Heart left ventricle (tissue), 16 donors: ENCODE measurements around the gene TUBA4A. TPM values are rescaled to one million over a fixed set of nuclear protein-coding genes. Genes with fewer than 3 reads are reported as not detected.

Experiments
- ATAC-seq, 4 donors: fragments of 200-7000 bp; cut with Tn5 transposase; one replicate each; pipeline ENCODE4 v1.9.1; 2020 to 2022; ENCODE audit warnings: moderate library complexity in 4 of 4, mild to moderate bottlenecking in 3 of 4, moderate number of reproducible peaks in 1 of 4
- DNase-seq, 5 donors: peaks; one replicate each; pipeline ENCODE4 v3.0.0-alpha.2; 2020
- H3K27ac ChIP-seq, 12 donors: fragments of 200-600 bp; sonication (generic) in 4 of 12; one replicate each; pipeline versions ENCODE4 v1.5.0 to v1.8.0; 2016 to 2022; ENCODE audit warnings: mild to moderate bottlenecking in 2 of 12
- H3K27me3 ChIP-seq, 9 donors: fragments of 200-600 bp; sonication (generic) in 2 of 9; one replicate each; pipeline versions ENCODE4 v1.5.1 to v1.8.0; 2016 to 2022; ENCODE audit warnings: mild to moderate bottlenecking in 3 of 9
- H3K36me3 ChIP-seq, 9 donors: fragments of 200-600 bp; sonication (generic) in 2 of 9; one replicate each; pipeline versions ENCODE4 v1.5.0 to v1.8.0; 2018 to 2022; ENCODE audit warnings: mild to moderate bottlenecking in 2 of 9
- H3K4me1 ChIP-seq, 12 donors: fragments of 200-600 bp; sonication (generic) in 4 of 12; one replicate each; pipeline versions ENCODE4 v1.5.0 to v1.8.0; 2016 to 2022; ENCODE audit warnings: mild to moderate bottlenecking in 3 of 12
- H3K4me3 ChIP-seq, 12 donors: fragments of 200-600 bp; sonication (generic) in 4 of 12; one replicate each; pipeline versions ENCODE4 v1.5.0 to v1.8.0; 2017 to 2022; ENCODE audit warnings: mild to moderate bottlenecking in 9 of 12, moderate library complexity in 4 of 12
- H3K9me3 ChIP-seq, 12 donors: fragments of 200-600 bp; sonication (generic) in 4 of 12; one replicate each; pipeline versions ENCODE4 v1.5.0 to v1.8.0; 2016 to 2022; ENCODE audit warnings: mild to moderate bottlenecking in 1 of 12
- POLR2A ChIP-seq, 2 donors: fragments of 450-650 bp; IDR thresholded peaks; one replicate each; pipeline ENCODE4 v1.6.1; 2017; ENCODE audit warnings: antibody characterized with exemption in 2 of 2, mild to moderate bottlenecking in 2 of 2, moderate library complexity in 2 of 2
- WGBS, 4 donors: extraction: QIAGEN DNeasy Blood & Tissue Kit in 2 of 4; methylation state at CpG; one replicate each; pipeline versions ENCODE4 v1.1.5 to v1.1.7; 2013 to 2018; 5-methylcytosine and 5-hydroxymethylcytosine counted together
- intact Hi-C, 10 donors: fragments of 100-400 bp; cut with DNase I; formaldehyde crosslinking; loops; one replicate each; pipeline versions ENCODE4 v1.11.1 to v1.14.2; 2022
- polyA plus RNA-seq, 2 donors: library from polyadenylated mRNA; stranded (reverse); fragments of 200-250 nt; gene quantifications; one replicate each; pipeline ENCODE4 v1.2.3, GENCODE V29; 2013
- total RNA-seq, 9 donors: library from RNA; depleted of rRNA in 2 of 9; stranded (reverse); fragments of >200 nt in 2 of 9; fragmentation: NEBNext Ultra II Directional in 3 of 9; extraction: Animal tissue kit (Norgen Biotek cat#: 25700) in 3 of 9; gene quantifications; one replicate each; pipeline versions ENCODE4 v1.1.0 to v1.2.4, GENCODE V29; 2016 to 2023
- TF ChIP-seq, protein P1 (sequence below), 12 donors: fragments of 200-600 bp; sonication (generic) in 4 of 12; IDR thresholded peaks; one replicate each; pipeline versions ENCODE4 v1.5.0 to v1.8.0; 2018 to 2022; ENCODE audit warnings: antibody characterized with exemption in 12 of 12, mild to moderate bottlenecking in 5 of 12
- donor health status: ischemic (EF 13 %, LVEDD 7.1; RV severe dilation, severe dysfunction).
- donor health status: healthy with polysubstance abuse.
- donor health status: DM: no; HTN: yes; CAD: no.
- donor health status: DM: no; HTN: no; CAD: no.
- donor health status: ischemic (EF 25% LVEDD 6.9; RV normal size, moderate dysfunction).
- donor health status: ischemic (EF 25% LVEDD 5.7; RV mildly dilated, moderate dysfunction).
- donor health status: healthy.
- donor health status: DM: yes; HTN: yes; CAD: no.
- donor health status: ischemic (EF 35%, LVEDD 5.7; RV mildly dilated, moderate dysfunction).
- donor health status: nonischemic (EF 11% LVEDD 7.7; RV severe dilation, severe dysfunction).
- donor health status: DM: yes; HTN: yes; CAD: no.
- donor health status: PGD.
- donor health status: ischemic (EF 29% LVEDD 5.4; RV normal size, mild dysfunction).
- donor health status: nonischemic (EF 23%, LVEDD 6.1; RV moderate dilation, normal function).

Gene TUBA4A
- total and polyA plus RNA-seq, 11 donors, result 137 to 381 (median 193) TPM

DNA sequence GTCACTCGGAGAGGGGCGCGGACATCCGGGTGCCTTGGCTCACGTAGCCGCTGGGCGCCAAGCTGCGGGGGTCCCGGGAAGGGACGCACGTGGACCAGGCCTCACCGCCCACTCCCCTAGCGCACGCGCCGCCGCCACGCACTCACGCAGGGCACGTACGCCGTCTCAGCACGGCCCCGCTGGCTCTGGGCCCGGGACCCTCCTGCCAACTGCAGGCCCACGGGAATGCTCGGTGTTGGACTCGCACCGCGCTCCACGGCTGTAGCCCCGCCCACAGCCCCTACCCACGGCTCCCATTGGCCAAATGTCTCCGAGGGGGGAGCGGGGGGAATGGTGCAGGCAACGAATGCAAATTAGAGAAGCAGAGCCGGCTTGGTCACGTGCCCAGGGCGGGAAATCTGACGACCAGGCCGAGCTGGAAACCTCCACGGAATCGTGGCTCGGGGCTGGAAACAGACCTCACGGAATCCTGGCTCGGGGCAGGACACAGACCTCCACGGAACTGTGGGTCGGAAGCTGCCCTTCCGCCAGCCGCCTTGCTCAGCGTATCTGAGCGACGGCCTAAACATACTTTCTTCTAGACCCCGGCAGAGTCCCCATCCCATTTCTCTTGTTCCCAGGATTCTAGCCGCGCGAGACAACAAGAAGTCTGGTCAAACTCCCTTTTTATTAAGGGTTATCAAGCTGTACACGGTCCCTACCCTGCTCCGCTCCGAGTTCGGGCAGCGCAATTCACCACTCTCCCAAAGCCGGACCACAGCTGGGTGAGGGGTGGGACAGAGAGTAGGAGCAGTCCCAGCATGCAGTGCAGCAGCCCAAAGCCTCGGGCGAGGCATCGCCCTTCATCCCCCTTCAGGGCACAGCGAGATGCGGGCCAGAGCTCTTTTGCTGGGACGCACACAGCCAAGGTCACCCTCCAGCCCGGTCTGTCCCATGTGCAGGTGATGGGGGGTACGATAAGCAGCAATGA, 34.7 kb downstream of the TUBA4A start, which contains the start of gene ABCB6:
TSS of gene ABCB6 (minus strand) at position 227 of the 970 bp plus-strand sequence. CDS start 285 bp downstream, outside the sequence.
- no peaks in the 10 kb centered on the region for H3K9me3 ChIP-seq
- intact Hi-C loops, result loop anchor here in 4 of 10 donors (5.0 kb wide), 2 partner anchors 42 to 63 kb away; partner anchors contain the start of genes CNPPD1 (in 3 of the 4) and RETREG2 (in 3 of the 4)
- H3K27ac ChIP-seq, result peak within 1 kb of the TSS; percentile 68 to 97 (median 90)
- peak within 1 kb of the TSS; percentile 19 to 66 (median 58) for H3K4me3 ChIP-seq
- DNase-seq (peak; percentile 97 to 99 (median 98)), ATAC-seq (peak; percentile 86 to 93 (median 90))
- H3K36me3 ChIP-seq, result peaks cover 3 to 67% (median 62%) of the 10 kb centered on the region in 9 donors
- 5 to 10% (median 6%) methylated on average over 47 to 71 of the region's 71 CpGs for WGBS, 4 donors
- peak; percentile 7 to 84 for TF ChIP-seq POLR2A (IDR thresholded peaks at IDR 0.05)
- TF ChIP-seq, protein P1, sequence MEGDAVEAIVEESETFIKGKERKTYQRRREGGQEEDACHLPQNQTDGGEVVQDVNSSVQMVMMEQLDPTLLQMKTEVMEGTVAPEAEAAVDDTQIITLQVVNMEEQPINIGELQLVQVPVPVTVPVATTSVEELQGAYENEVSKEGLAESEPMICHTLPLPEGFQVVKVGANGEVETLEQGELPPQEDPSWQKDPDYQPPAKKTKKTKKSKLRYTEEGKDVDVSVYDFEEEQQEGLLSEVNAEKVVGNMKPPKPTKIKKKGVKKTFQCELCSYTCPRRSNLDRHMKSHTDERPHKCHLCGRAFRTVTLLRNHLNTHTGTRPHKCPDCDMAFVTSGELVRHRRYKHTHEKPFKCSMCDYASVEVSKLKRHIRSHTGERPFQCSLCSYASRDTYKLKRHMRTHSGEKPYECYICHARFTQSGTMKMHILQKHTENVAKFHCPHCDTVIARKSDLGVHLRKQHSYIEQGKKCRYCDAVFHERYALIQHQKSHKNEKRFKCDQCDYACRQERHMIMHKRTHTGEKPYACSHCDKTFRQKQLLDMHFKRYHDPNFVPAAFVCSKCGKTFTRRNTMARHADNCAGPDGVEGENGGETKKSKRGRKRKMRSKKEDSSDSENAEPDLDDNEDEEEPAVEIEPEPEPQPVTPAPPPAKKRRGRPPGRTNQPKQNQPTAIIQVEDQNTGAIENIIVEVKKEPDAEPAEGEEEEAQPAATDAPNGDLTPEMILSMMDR (IDR thresholded peaks at IDR 0.05), result no peak
- peaks cover 6 to 42% (median 33%) of the 10 kb centered on the region in 12 donors for H3K4me1 ChIP-seq
- H3K27me3 ChIP-seq, result no peaks in the 10 kb centered on the region

DNA sequence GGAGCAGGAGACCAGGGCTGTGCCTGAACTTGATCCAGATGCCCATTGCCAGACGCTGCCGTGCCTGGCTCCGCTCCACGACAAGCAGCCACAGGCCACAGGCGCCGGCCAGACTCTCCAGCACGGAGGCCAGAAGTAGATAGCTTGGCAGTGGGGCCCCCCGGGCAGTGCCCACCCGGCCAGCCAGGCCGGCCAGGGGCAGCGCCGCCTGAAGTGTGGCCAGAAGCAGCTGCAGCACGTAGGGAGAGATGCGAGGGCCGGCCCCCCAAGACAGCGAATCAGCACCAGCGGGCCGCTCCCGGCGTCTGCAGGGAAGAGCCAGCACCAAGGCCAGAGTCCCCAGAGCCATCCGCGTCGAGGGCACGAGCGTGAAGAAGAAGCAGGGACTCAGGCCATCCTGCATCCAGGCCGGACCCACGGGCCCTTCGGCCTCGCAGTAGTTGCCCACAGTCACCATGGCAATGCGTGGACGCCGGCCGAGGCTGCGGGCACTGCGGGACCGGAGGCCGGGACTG, 35.4 kb downstream of the TUBA4A start:
- Histone ChIP-seq H3K27me3 (no peaks in the 10 kb centered on the region), H3K4me1 (peaks cover 6 to 42% (median 33%) of the 10 kb centered on the region in 12 donors), H3K27ac (peak overlapping the region; percentile 68 to 97 (median 90)), H3K4me3 (peak overlapping the region; percentile 19 to 66 (median 58)), H3K9me3 (no peaks in the 10 kb centered on the region), H3K36me3 (peaks cover 3 to 67% (median 62%) of the 10 kb centered on the region in 9 donors)
- TF ChIP-seq, protein P1 (IDR thresholded peaks at IDR 0.05), result peak in 1 of 12 donors; percentile 8
- no peak for TF ChIP-seq POLR2A (IDR thresholded peaks at IDR 0.05)
- peak in 4 of 5 donors; percentile 71 to 81 (median 77) for DNase-seq
- peak; percentile 35 to 67 (median 56) for ATAC-seq
- 0% methylated on average over 16 to 37 of the region's 37 CpGs for WGBS, 4 donors
- intact Hi-C loops, result loop anchor here in 4 of 10 donors (5.0 kb wide), 2 partner anchors 41 to 64 kb away; partner anchors contain the start of genes CNPPD1 (in 3 of the 4) and RETREG2 (in 3 of the 4)

DNA sequence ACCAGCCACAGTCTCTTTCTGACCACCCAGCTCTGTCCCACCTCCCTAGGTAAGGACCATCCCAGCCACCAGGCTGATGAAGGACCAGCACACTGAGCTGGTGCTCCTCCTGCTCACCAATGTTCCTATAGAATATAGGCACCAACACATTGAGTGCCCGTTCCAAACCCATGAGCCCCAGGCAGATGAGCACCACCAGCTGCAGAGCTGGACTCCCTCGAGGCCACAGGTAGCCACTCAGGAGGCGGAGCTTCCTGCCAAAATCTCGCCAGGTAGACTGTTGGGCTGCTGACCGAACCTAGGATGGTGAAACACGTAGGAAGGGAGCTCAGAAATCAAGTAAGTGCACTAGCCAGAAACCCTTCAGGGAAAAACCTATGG, 37.2 kb downstream of the TUBA4A start:
- no peaks in the 10 kb centered on the region for H3K27me3 ChIP-seq
- WGBS, 4 donors, result 88 to 98% (median 94%) methylated on average over 6 of the region's 6 CpGs
- DNase-seq (no peak), ATAC-seq (no peak)
- intact Hi-C loops, result loop anchor here in 4 of 10 donors (5.0 kb wide), 2 partner anchors 39 to 66 kb away; partner anchors contain the start of genes CNPPD1 (in 3 of the 4) and RETREG2 (in 3 of the 4)
- peaks cover 6 to 42% (median 33%) of the 10 kb centered on the region in 12 donors for H3K4me1 ChIP-seq
- no peak overlapping the region for H3K4me3 ChIP-seq
- H3K27ac ChIP-seq, result peak overlapping the region in 3 of 12 donors; percentile 86 to 97 (median 90)
- TF ChIP-seq, protein P1 (IDR thresholded peaks at IDR 0.05), result no peak
- no peak for TF ChIP-seq POLR2A (IDR thresholded peaks at IDR 0.05)
- no peaks in the 10 kb centered on the region for H3K9me3 ChIP-seq
- peaks cover 0 to 64% (median 54%) of the 10 kb centered on the region in 9 donors for H3K36me3 ChIP-seq
